Fibroblast of lung (primary cell): ENCODE results near the gene REV1.

Experiments used
- CTCF ChIP-seq, 2 donors: IDR thresholded peaks in 1 of 2; conservative IDR thresholded peaks in 1 of 2; 1 replicate in 1 of 2; 2 replicates in 1 of 2; pipeline ENCODE4 v1.5.1; 2011 to 2012; ENCODE audit warnings: low read length in 2 of 2, control low read depth in 1 of 2, inconsistent platforms in 1 of 2, low read depth in 1 of 2, mild to moderate bottlenecking in 1 of 2
- EZH2 ChIP-seq: IDR thresholded peaks from 2 replicates; pipeline ENCODE4 v1.5.1; 2012; ENCODE audit warnings: low read length, control low read depth, mild to moderate bottlenecking; ENCODE audit errors: missing control alignments

DNA sequence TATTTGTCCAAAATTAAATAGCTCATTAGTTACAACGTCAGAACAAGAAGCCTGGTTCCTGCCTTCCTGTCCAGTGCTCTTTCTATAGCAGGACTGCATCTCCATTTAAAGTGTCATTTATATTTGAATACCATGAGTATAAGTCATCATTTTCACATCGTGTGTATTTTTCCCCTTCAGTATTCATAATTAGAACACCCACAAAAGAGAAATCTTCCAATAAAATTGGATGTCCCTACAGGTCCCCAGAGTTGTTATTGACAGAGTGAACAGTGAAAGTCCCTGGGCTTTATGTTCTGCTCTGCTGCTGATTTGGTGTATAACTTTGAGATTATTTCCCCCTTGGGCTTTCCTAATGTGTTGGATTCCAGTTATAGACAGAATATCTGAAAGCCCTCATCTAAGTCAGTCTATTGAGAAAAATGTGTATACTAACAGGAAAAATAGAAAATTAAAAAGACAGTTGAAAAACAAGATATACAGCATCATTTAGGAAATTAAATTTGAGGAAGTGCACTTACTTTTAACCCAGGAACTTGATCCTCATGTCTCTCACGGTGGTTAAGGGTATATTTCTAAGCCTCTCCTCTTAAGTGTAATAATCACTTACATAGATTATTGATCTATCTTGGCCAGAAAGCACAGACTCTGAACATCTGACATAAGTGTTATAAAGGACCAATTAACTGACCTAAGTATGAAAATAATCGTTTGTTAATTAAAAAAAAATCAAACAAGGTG, 15.2 kb upstream of the REV1 start:
- no peak for TF ChIP-seq CTCF (conservative IDR thresholded peaks at IDR 0.05 in 1 of 2, IDR thresholded peaks at IDR 0.05 in 1 of 2; ENCODE audit: low read depth in 1 of 2, low read length in 2 of 2)
- no peak for TF ChIP-seq EZH2
